ENCODE data around the gene MORN5.
A peak's percentile ranks its signal among the peaks of the same experiment; 100 is the strongest.

The MORN5 gene

GRCh38 chr9:122125158-122125508 lies 34.6 kb upstream of the MORN5 start (continued):
- TF ChIP-seq ZNF621 (tag by site-specific recombination; IDR thresholded peaks at IDR 0.05) (no peak), WT1 (tag by site-specific recombination; IDR thresholded peaks at IDR 0.05) (no peak), HOXD13 (CRISPR knock-in tag; IDR thresholded peaks at IDR 0.05; ENCODE audit: borderline replicate concordance) (no peak), SALL2 (tag by site-specific recombination; IDR thresholded peaks at IDR 0.05; ENCODE audit: borderline replicate concordance) (no peak), ZNF549 (tag by site-specific recombination; IDR thresholded peaks at IDR 0.05) (no peak), ZNF391 (tag by site-specific recombination; IDR thresholded peaks at IDR 0.05; ENCODE audit: borderline replicate concordance, low read depth) (no peak), KLF8 (tag by site-specific recombination; IDR thresholded peaks at IDR 0.05) (0 out of 2 replicates have a peak, but pooled peaks have one; percentile 17), ZFP41 (tag by site-specific recombination; IDR thresholded peaks at IDR 0.05; ENCODE audit: borderline replicate concordance) (no peak), PRDM10 (tag by site-specific recombination; IDR thresholded peaks at IDR 0.05) (no peak), ZEB2 (tag by site-specific recombination; IDR thresholded peaks at IDR 0.05) (no peak), ZNF274 (IDR thresholded peaks at IDR 0.05; ENCODE audit: low read length) (no peak), ZNF274 (tag by site-specific recombination; IDR thresholded peaks at IDR 0.05; ENCODE audit: borderline replicate concordance) (no peak), PATZ1 (tag by site-specific recombination; IDR thresholded peaks at IDR 0.05) (no peak), ZNF37A (tag by site-specific recombination; IDR thresholded peaks at IDR 0.05) (no peak), GLI4 (tag by site-specific recombination; IDR thresholded peaks at IDR 0.05) (no peak)

GRCh38 chr9:122125509-122126330 lies 34.0 kb upstream of the MORN5 start:
- TF ChIP-seq ZNF423 (tag by site-specific recombination; IDR thresholded peaks at IDR 0.05) = no peak
- no peak for TF ChIP-seq ZNF623 (tag by site-specific recombination; IDR thresholded peaks at IDR 0.05)
- no peak for TF ChIP-seq ZNF530 (tag by site-specific recombination; IDR thresholded peaks at IDR 0.05; ENCODE audit: low read depth)
- no peak for TF ChIP-seq HIC1 (tag by site-specific recombination; IDR thresholded peaks at IDR 0.05)
- Histone ChIP-seq H3K36me3 (ENCODE audit: control insufficient read depth in 2 of 2, insufficient read depth in 1 of 2, low read length in 2 of 2) (no peaks in the 10 kb centered on the region), H3K4me3 (ENCODE audit: low read depth, low read length) (no peak overlapping the region), H3K9me3 (ENCODE audit: control insufficient read depth, insufficient read depth, low read depth, low read length) (no peaks in the 10 kb centered on the region), H3K4me1 (ENCODE audit: control insufficient read depth, insufficient read depth, low read length) (no peaks in the 10 kb centered on the region), H3K27ac (ENCODE audit: extremely low read depth, low read depth, low read length) (no peak overlapping the region)
- POLR2A ChIA-PET = interaction anchor here (0.6 to 1.8 kb wide), 3 partner anchors 26 to 226 kb away, joined by 4 to 10 read pairs (median 5); no protein-coding TSS in a partner anchor
- CTCF ChIA-PET = interaction anchor here (0.6 to 12.1 kb wide), 41 partner anchors 8 to 700 kb away, joined by 3 to 473 read pairs (median 4); partner anchors contain the start of genes MRRF, NDUFA8, RBM18 and TTLL11

All from HEK293 (cell line).